HG03460 (cell line): Measurements from ENCODE around the gene RTN4IP1.
"Not testable (repeated sequence)": the region's sequence is repeated elsewhere in the genome, so short reads cannot be mapped to it uniquely, and the experiment has no call there.

ENCODE experiments used
- ATAC-seq: cut with Tn5 transposase; IDR thresholded peaks from one replicate; pipeline ENCODE4 v1.9.1; 2021; ENCODE audit not compliant: unreplicated experiment

RTN4IP1 gene

GRCh38 chr6:106586815-106587415 is 42.4 kb downstream of the RTN4IP1 start:
- ATAC-seq: no peak

GRCh38 chr6:106581468-106581867 is 47.8 kb downstream of the RTN4IP1 start:
- ATAC-seq: no peak

GRCh38 chr6:106579281-106579680 is 50.0 kb downstream of the RTN4IP1 start:
- no peak for ATAC-seq

GRCh38 chr6:106574741-106575458 is 54.4 kb downstream of the RTN4IP1 start:
- no peak for ATAC-seq

GRCh38 chr6:106572875-106573585 is 56.3 kb downstream of the RTN4IP1 start:
- ATAC-seq: no peak

- no peak for ATAC-seq
These were observed 56.9 kb downstream of the RTN4IP1 start for GRCh38 chr6:106572436-106572835.

- no peak for ATAC-seq
These were observed 59.9 kb downstream of the RTN4IP1 start for GRCh38 chr6:106569428-106569827.

- ATAC-seq: no peak
These were observed 60.8 kb downstream of the RTN4IP1 start for GRCh38 chr6:106568530-106568929.

GRCh38 chr6:106564476-106564875 is 64.8 kb downstream of the RTN4IP1 start:
- ATAC-seq: no peak

- ATAC-seq: no peak
These were observed 65.7 kb downstream of the RTN4IP1 start for GRCh38 chr6:106563614-106564013.

GRCh38 chr6:106561686-106562405 is 67.5 kb downstream of the RTN4IP1 start:
- ATAC-seq: no peak

GRCh38 chr6:106560996-106561685 is 68.2 kb downstream of the RTN4IP1 start:
- ATAC-seq: no peak

GRCh38 chr6:106559659-106560058 is 69.6 kb downstream of the RTN4IP1 start:
- ATAC-seq: not testable (repeated sequence)

- no peak for ATAC-seq
These were observed 70.9 kb downstream of the RTN4IP1 start for GRCh38 chr6:106558364-106558763.

- no peak for ATAC-seq
These were observed 71.5 kb downstream of the RTN4IP1 start for GRCh38 chr6:106557837-106558236.

GRCh38 chr6:106556368-106556960 is 72.8 kb downstream of the RTN4IP1 start:
- ATAC-seq: no peak

GRCh38 chr6:106555767-106556166 is 73.5 kb downstream of the RTN4IP1 start:
- no peak for ATAC-seq

GRCh38 chr6:106553440-106553839 is 75.9 kb downstream of the RTN4IP1 start:
- ATAC-seq: no peak

- ATAC-seq: no peak
These were observed 78.1 kb downstream of the RTN4IP1 start for GRCh38 chr6:106551155-106551554.

GRCh38 chr6:106549521-106549920 is 79.8 kb downstream of the RTN4IP1 start:
- ATAC-seq: no peak
